GM12801 (cell line): ENCODE data around the gene ERC2.

Source experiments
- TF ChIP-seq, protein P1 (sequence below): IDR thresholded peaks from one replicate; pipeline ENCODE4 v1.5.1; 2011; ENCODE audit warnings: control low read depth; ENCODE audit not compliant: insufficient read length; ENCODE audit errors: extremely low read depth

The ERC2 gene

DNA sequence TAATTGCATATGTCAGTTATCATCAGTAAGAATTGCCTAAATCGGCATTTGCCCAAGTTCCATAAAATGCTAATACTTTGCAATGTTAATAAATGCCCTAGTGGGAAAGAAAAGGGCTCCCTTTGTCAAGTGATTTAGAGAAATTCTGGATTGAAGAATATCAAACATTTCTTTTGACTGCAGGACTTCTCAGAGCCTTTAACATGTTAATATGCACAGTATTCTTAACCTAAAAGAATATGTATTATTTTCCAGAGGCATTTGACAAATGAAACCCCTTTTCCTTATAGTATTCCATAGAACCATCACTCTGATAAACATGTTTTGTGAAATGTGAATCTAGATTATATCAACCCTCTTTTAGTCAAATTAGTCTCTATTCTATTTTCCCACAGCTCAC is 529.0 kb downstream of the ERC2 start:
- TF ChIP-seq, protein P1, sequence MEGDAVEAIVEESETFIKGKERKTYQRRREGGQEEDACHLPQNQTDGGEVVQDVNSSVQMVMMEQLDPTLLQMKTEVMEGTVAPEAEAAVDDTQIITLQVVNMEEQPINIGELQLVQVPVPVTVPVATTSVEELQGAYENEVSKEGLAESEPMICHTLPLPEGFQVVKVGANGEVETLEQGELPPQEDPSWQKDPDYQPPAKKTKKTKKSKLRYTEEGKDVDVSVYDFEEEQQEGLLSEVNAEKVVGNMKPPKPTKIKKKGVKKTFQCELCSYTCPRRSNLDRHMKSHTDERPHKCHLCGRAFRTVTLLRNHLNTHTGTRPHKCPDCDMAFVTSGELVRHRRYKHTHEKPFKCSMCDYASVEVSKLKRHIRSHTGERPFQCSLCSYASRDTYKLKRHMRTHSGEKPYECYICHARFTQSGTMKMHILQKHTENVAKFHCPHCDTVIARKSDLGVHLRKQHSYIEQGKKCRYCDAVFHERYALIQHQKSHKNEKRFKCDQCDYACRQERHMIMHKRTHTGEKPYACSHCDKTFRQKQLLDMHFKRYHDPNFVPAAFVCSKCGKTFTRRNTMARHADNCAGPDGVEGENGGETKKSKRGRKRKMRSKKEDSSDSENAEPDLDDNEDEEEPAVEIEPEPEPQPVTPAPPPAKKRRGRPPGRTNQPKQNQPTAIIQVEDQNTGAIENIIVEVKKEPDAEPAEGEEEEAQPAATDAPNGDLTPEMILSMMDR, result no peak

DNA sequence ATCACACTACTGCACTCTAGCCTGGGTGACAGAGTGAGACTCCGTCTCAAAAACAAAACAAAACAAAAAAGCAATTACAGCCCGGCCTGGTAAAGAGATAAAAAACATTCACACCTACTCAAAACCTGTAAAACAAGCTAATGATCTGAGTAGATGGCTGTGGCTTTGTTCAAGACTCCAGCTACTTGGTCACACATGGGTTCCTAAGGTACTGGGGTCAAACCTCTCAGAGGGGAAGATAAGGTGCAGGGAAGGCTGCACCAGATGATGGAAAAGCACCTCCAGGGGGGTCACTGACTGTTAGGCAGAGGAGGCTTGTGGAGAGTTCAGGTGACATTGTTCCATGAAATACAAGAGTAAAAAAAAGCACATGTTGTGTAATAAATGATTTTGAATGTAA is 531.0 kb downstream of the ERC2 start:
- TF ChIP-seq, protein P1, result no peak

DNA sequence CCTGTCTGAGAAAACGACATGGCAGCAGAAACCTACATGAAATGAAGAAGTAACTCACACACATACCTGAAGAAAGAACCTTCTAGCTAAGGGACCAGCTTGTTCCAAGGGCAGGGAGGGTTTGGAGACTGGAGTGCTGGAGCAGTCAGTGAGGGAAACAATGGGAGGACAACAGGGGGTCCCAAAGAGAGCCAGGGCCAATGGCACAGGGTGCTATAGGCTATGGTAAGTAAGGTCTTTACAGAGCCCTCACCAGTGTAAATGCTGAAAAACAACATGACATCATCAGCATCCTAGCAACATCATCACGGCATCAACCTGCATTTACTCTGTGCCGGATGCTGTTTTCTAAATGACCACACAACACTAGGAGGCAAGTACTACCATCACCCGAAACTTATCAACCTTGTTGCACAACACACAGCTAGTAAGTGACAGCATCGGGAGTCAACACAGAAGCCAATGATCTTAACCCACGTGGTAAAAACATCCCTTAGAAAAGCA is 531.7 kb downstream of the ERC2 start:
- TF ChIP-seq, protein P1, result no peak

DNA sequence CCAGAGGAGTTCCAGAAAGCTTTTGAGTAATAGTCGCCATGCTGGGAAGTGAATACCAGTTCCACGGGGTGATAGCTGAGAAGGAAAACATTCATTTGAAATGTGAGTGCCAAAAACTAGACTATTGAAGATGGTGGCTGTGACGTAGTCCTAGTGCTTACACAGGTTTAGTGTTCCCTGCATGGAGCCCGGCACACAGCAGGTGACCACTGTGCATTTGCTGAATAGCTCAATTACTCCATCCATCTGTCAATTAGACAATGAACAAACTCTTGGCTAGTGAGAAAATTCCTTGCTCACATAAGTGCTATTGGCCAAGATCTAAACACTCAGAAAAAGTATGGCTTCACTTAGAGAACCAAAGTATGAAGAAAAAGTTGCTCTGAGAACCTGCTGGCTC is 533.0 kb downstream of the ERC2 start:
- TF ChIP-seq, protein P1, result no peak

DNA sequence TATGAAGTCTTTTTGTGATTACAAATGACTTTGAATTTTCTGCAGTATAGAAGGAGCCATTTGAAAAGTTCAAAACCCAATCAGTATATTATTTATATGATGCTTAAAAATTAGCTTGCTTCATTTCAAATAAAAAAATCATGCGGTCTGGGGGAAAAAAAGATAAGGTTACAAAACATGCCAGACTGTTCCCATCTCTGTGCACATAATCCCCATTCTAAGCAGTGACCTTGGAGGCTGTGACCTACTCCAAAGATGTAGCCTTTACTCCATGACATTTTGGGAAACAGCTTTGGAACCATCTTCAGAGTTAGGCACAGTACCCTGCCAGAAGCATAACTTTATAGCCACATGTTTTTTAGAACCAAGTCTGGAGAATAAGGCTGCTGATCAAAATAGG is 533.5 kb downstream of the ERC2 start:
- TF ChIP-seq, protein P1, result no peak

DNA sequence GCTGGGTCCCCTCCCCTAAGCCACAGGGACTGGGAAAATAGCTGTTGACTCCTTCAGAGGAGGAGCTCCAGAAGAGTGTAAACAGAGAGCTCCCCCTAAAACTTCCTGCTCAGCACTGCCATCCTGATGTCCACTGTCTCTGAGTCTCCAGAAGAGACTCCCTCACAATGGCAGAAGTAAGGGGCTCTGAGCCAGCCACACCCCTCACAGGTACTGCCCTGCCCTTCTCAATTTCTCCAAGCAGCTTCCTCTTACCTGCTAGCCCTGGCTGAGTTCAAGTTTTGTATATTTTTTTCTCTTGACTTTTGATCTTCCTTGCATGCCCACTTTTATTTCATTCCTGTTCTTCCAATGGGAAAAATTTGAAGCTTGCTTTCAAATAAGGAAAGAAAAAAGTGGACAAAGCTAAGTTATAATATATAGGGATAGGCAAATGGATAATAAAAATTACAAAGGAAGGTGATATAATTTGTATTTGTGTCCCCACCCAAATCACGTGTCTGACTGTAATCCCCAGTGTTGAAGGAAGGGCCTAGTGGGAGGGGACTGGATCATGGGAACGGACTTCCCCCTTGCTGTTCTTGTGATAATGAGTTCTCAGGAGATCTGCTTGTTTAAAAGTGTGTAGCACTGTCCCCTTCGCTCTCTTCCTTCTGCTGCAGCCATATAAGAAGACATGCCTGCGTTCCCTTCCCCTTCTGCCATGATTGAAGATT is 539.0 kb downstream of the ERC2 start:
- TF ChIP-seq, protein P1, result no peak

DNA sequence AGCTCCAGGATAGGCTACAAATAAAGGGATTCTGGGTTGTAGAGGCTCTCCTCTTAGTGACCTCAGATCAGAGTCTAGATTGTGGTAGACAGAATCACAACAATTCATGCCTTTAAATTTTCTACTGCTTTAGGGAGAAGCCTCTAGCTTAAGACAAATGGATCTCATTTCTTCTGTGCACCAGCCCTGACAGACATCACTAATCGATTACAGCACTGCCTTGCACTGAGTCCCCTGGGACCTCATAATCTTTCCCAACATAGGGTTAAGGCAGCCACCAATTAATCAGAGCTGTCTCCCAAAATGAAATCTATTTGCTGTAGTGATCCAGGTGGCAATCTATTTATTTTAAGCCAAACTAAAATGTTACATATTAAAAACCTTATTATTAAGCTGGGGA is 544.6 kb downstream of the ERC2 start:
- TF ChIP-seq, protein P1, result no peak
